H1 (cell line): Measurements from ENCODE around the gene ENTPD8. TPM values are rescaled to one million over a fixed set of nuclear protein-coding genes. Genes with fewer than 3 reads are reported as not detected.

Source experiments
- CTCF ChIA-PET: fragments of 300-600 bp; sonication (Branson Sonifier 250); formaldehyde crosslinking; loops from one replicate; lab custom pipeline; 2021; ENCODE audit not compliant: partially characterized antibody; lab: Charles Lee
- POLR2A ChIA-PET: fragments of 300-600 bp; sonication (Branson Sonifier 250); formaldehyde crosslinking; loops from one replicate; lab custom pipeline; 2021; ENCODE audit warnings: inconsistent platforms; ENCODE audit not compliant: partially characterized antibody; lab: Charles Lee
- DNase-seq, 2 experiments: peaks; one replicate each; pipeline versions ENCODE4 v3.0.0 to v3.0.0-alpha.2; 2010 to 2022; ENCODE audit warnings: low spot score in 2 of 2, low read depth in 1 of 2, mixed read lengths in 1 of 2
- FAIRE-seq: peaks from 2 replicates; lab custom pipeline; 2011; peaks lifted over from hg19 to GRCh38; lab: Jason Lieb, UNC
- H2AFZ ChIP-seq: 2 replicates; pipeline ENCODE4 v1.8.1; 2012; ENCODE audit warnings: low read length, inconsistent platforms
- H2AK5ac ChIP-seq: 2 replicates; pipeline ENCODE4 v1.6.1; 2013; ENCODE audit warnings: low read depth, low read length
- H2BK120ac ChIP-seq: replicated peaks from 2 replicates; pipeline ENCODE3; 2013; ENCODE audit warnings: low read depth, low read length, inconsistent platforms
- H2BK12ac ChIP-seq: 2 replicates; pipeline ENCODE4 v1.6.1; 2013; ENCODE audit warnings: low read depth, low read length
- H2BK15ac ChIP-seq: 2 replicates; pipeline ENCODE4 v1.6.1; 2013; ENCODE audit warnings: low read length
- H2BK20ac ChIP-seq: 2 replicates; pipeline ENCODE4 v1.6.1; 2013; ENCODE audit warnings: low read length
- H2BK5ac ChIP-seq: 2 replicates; pipeline ENCODE4 v1.6.1; 2013; ENCODE audit warnings: low read depth, low read length
- H3K14ac ChIP-seq: 2 replicates; pipeline ENCODE4 v1.6.1; 2013; ENCODE audit warnings: inconsistent platforms; ENCODE audit not compliant: insufficient read length
- H3K18ac ChIP-seq: 2 replicates; pipeline ENCODE4 v1.6.1; 2013; ENCODE audit warnings: low read length; ENCODE audit errors: extremely low read depth
- H3K23ac ChIP-seq: 2 replicates; pipeline ENCODE4 v1.6.1; 2013; ENCODE audit warnings: inconsistent platforms; ENCODE audit not compliant: insufficient read length
- H3K23me2 ChIP-seq: 2 replicates; pipeline ENCODE4 v1.6.1; 2013; ENCODE audit warnings: low read depth, low read length
- H3K27ac ChIP-seq: 2 replicates; pipeline ENCODE4 v1.6.1; 2011; ENCODE audit warnings: low read depth, low read length, inconsistent platforms
- H3K27me3 ChIP-seq, 4 experiments: replicated peaks in 1 of 4; 1 replicate in 1 of 4; 2 replicates in 3 of 4; pipeline versions ENCODE4 v1.6.1 to v1.8.1; 2011 to 2013; ENCODE audit warnings: low read length in 3 of 4, mild to moderate bottlenecking in 3 of 4, inconsistent platforms in 2 of 4, mixed read lengths in 2 of 4, moderate library complexity in 1 of 4; ENCODE audit not compliant: control insufficient read depth in 3 of 4, insufficient read depth in 3 of 4; ENCODE audit errors: extremely low read depth in 1 of 4
- H3K36me3 ChIP-seq, 4 experiments: 2 replicates each; pipeline versions ENCODE4 v1.6.1 to v1.8.1; 2011 to 2013; ENCODE audit warnings: mild to moderate bottlenecking in 4 of 4, low read length in 3 of 4, moderate library complexity in 2 of 4, control low read depth in 1 of 4, inconsistent platforms in 1 of 4; ENCODE audit not compliant: insufficient read depth in 4 of 4, control insufficient read depth in 2 of 4
- H3K4ac ChIP-seq: replicated peaks from 2 replicates; pipeline ENCODE3; 2013; ENCODE audit warnings: low read length, low read depth, mixed read lengths, inconsistent platforms; ENCODE audit not compliant: insufficient read length
- H3K4me1 ChIP-seq, 4 experiments: replicated peaks in 1 of 4; 1 replicate in 1 of 4; 2 replicates in 3 of 4; pipeline versions ENCODE4 v1.6.1 to v1.8.1; 2011 to 2013; ENCODE audit warnings: low read length in 3 of 4, inconsistent platforms in 2 of 4, mixed read lengths in 1 of 4; ENCODE audit not compliant: insufficient read depth in 4 of 4, control insufficient read depth in 3 of 4
- H3K4me2 ChIP-seq, 2 experiments: 2 replicates each; pipeline versions ENCODE4 v1.6.1 to v1.8.1; 2011 to 2013; ENCODE audit warnings: low read depth in 2 of 2, low read length in 2 of 2, control low read depth in 1 of 2, inconsistent platforms in 1 of 2, mild to moderate bottlenecking in 1 of 2; ENCODE audit not compliant: insufficient read depth in 1 of 2
- H3K4me3 ChIP-seq, 4 experiments: fragments of 200-600, 300-600 bp in 1 of 4; sonication (generic), shearing (Covaris generic), sonication (Bioruptor Twin) in 1 of 4; 2 replicates each; pipeline versions ENCODE4 v1.5.1 to v1.8.1; 2011 to 2016; ENCODE audit warnings: low read length in 4 of 4, low read depth in 3 of 4, control low read depth in 2 of 4, inconsistent platforms in 2 of 4, mild to moderate bottlenecking in 2 of 4, mixed read lengths in 1 of 4, moderate library complexity in 1 of 4; ENCODE audit not compliant: insufficient read depth in 2 of 4; ENCODE audit errors: extremely low read depth in 1 of 4
- H3K56ac ChIP-seq: replicated peaks from 2 replicates; pipeline ENCODE3; 2013; ENCODE audit warnings: low read depth, mild to moderate bottlenecking, mixed read lengths, low read length, inconsistent platforms; ENCODE audit not compliant: insufficient read length
- H3K79me1 ChIP-seq: 2 replicates; pipeline ENCODE4 v1.6.1; 2013; ENCODE audit warnings: low read depth, low read length, control low read depth
- H3K79me2 ChIP-seq, 2 experiments: 2 replicates each; pipeline versions ENCODE4 v1.6.1 to v1.8.1; 2012 to 2013; ENCODE audit warnings: low read length in 2 of 2, mild to moderate bottlenecking in 2 of 2, inconsistent platforms in 1 of 2; ENCODE audit not compliant: insufficient read depth in 2 of 2, control insufficient read depth in 1 of 2
- H3K9ac ChIP-seq, 4 experiments: replicated peaks in 1 of 4; 1 replicate in 1 of 4; 2 replicates in 3 of 4; pipeline versions ENCODE4 v1.6.1 to v1.8.1; 2011 to 2013; ENCODE audit warnings: low read depth in 3 of 4, low read length in 3 of 4, control low read depth in 2 of 4, mild to moderate bottlenecking in 2 of 4, moderate library complexity in 2 of 4, inconsistent platforms in 1 of 4; ENCODE audit errors: extremely low read depth in 1 of 4
- H3K9me3 ChIP-seq, 2 experiments: 2 replicates each; pipeline versions ENCODE4 v1.6.1 to v1.8.1; 2012 to 2013; ENCODE audit warnings: mild to moderate bottlenecking in 2 of 2, moderate library complexity in 2 of 2, control low read depth in 1 of 2, inconsistent platforms in 1 of 2, low read depth in 1 of 2, low read length in 1 of 2, mixed read lengths in 1 of 2; ENCODE audit not compliant: insufficient read depth in 2 of 2
- H4K20me1 ChIP-seq, 2 experiments: replicated peaks in 1 of 2; 2 replicates each; pipeline versions ENCODE3 to v1.8.1; 2011 to 2013; ENCODE audit warnings: inconsistent platforms in 2 of 2, low read length in 2 of 2, mild to moderate bottlenecking in 1 of 2; ENCODE audit not compliant: insufficient read depth in 2 of 2, control insufficient read depth in 1 of 2
- H4K5ac ChIP-seq: 2 replicates; pipeline ENCODE4 v1.6.1; 2013; ENCODE audit warnings: low read length, low read depth, mixed read lengths, inconsistent platforms; ENCODE audit not compliant: insufficient read length
- H4K8ac ChIP-seq: 2 replicates; pipeline ENCODE4 v1.8.0; 2013; ENCODE audit warnings: mild to moderate bottlenecking, moderate library complexity, low read length, inconsistent platforms; ENCODE audit not compliant: insufficient read depth; ENCODE audit errors: extremely low read depth
- H4K91ac ChIP-seq: replicated peaks from 2 replicates; pipeline ENCODE3; 2013; ENCODE audit warnings: low read length, mixed read lengths, inconsistent platforms; ENCODE audit not compliant: insufficient read length
- HDAC2 ChIP-seq, 2 experiments: fragments of 300-600 bp in 1 of 2; sonication (generic) in 1 of 2; IDR thresholded peaks; 2 replicates each; pipeline ENCODE4 v1.6.1; 2011 to 2012; ENCODE audit warnings: low read depth in 2 of 2, low read length in 2 of 2, mild to moderate bottlenecking in 2 of 2, moderate library complexity in 2 of 2, borderline replicate concordance in 1 of 2, inconsistent platforms in 1 of 2
- HDAC6 ChIP-seq: IDR thresholded peaks from one replicate; pipeline ENCODE4 v1.7.1; 2012; ENCODE audit warnings: low read depth, mild to moderate bottlenecking, inconsistent platforms, low read length, moderate library complexity
- KDM1A ChIP-seq: fragments of 200-600, 300-600 bp; sonication (generic); IDR thresholded peaks from 2 replicates; pipeline ENCODE4 v1.7.1; 2016; ENCODE audit warnings: mild to moderate bottlenecking, low read length, borderline replicate concordance
- NRF1 ChIP-seq: IDR thresholded peaks from 2 replicates; pipeline ENCODE4 v1.6.1; 2011; ENCODE audit warnings: mild to moderate bottlenecking, low read depth, low read length, improper control_type of control experiment
- PHF8 ChIP-seq: fragments of 200-600 bp; sonication (generic); conservative IDR thresholded peaks from 2 replicates; pipeline ENCODE4 v1.7.1; 2012; ENCODE audit warnings: low read depth, mild to moderate bottlenecking, inconsistent platforms, low read length, moderate library complexity
- RBBP5 ChIP-seq: IDR thresholded peaks from 2 replicates; pipeline ENCODE4 v1.7.1; 2012; ENCODE audit warnings: low read depth, mild to moderate bottlenecking, inconsistent platforms, low read length, moderate library complexity, borderline replicate concordance
- RFX5 ChIP-seq: IDR thresholded peaks from 2 replicates; pipeline ENCODE4 v1.6.1; 2011; ENCODE audit warnings: low read depth, low read length, improper control_type of control experiment, borderline replicate concordance
- RXRA ChIP-seq: IDR thresholded peaks from 2 replicates; pipeline ENCODE4 v1.6.1; 2011; ENCODE audit warnings: low read depth, mild to moderate bottlenecking, low read length, moderate library complexity; ENCODE audit not compliant: insufficient read depth
- SIN3A ChIP-seq, 2 experiments: IDR thresholded peaks in 1 of 2; conservative IDR thresholded peaks in 1 of 2; 2 replicates each; pipeline ENCODE4 v1.6.1; 2011 to 2012; ENCODE audit warnings: low read length in 2 of 2, improper control_type of control experiment in 1 of 2, low read depth in 1 of 2, mild to moderate bottlenecking in 1 of 2
- TAF1 ChIP-seq: IDR thresholded peaks from 2 replicates; pipeline ENCODE4 v1.6.1; 2011; ENCODE audit warnings: mild to moderate bottlenecking, low read depth, low read length
- TBP ChIP-seq: IDR thresholded peaks from 2 replicates; pipeline ENCODE4 v1.6.1; 2011; ENCODE audit warnings: low read depth, low read length, improper control_type of control experiment
- WGBS, 2 experiments: shearing (Covaris generic) in 1 of 2; methylation state at CpG; one replicate each; pipeline versions ENCODE4 v1.1.6 to v1.1.7; 2013 to 2015; ENCODE audit warnings: low lambda C conversion rate in 2 of 2, mixed read lengths in 2 of 2, inconsistent platforms in 1 of 2, low coverage in 1 of 2, missing lambda C conversion rate in 1 of 2; ENCODE audit not compliant: insufficient replicate concordance in 2 of 2, insufficient coverage in 1 of 2, insufficient read length in 1 of 2; ENCODE audit errors: extremely low coverage in 1 of 2, missing lambda C conversion rate in 1 of 2; 5-methylcytosine and 5-hydroxymethylcytosine counted together
- polyA plus RNA-seq, 7 experiments: library from polyadenylated mRNA; depleted of rRNA in 3 of 7; stranded (reverse) in 5 of 7; unstranded in 2 of 7; fragments of >200 nt in 5 of 7; fragments of 200-250 nt in 2 of 7; gene quantifications; 1 replicate in 5 of 7; 2 replicates in 1 of 7; 4 replicates in 1 of 7; pipeline versions ENCODE4 v1.2.1 to v1.2.3, GENCODE V29; 2011 to 2013; ENCODE audit warnings: missing spikeins in 2 of 7, mixed read lengths in 2 of 7
- total RNA-seq: library from RNA; stranded (reverse); fragmentation: NEBNext Ultra II Directional; extraction: Animal tissue kit (Norgen Biotek cat#: 25700); gene quantifications from 2 replicates; pipeline ENCODE4 v1.2.1, GENCODE V29; 2021

Gene ENTPD8
- total and polyA plus RNA-seq, 2 of the 8 experiments (the other 6 are each of a cell fraction or from before 2014, with no cell fraction given): 0.48 to 0.51 TPM

DNA sequence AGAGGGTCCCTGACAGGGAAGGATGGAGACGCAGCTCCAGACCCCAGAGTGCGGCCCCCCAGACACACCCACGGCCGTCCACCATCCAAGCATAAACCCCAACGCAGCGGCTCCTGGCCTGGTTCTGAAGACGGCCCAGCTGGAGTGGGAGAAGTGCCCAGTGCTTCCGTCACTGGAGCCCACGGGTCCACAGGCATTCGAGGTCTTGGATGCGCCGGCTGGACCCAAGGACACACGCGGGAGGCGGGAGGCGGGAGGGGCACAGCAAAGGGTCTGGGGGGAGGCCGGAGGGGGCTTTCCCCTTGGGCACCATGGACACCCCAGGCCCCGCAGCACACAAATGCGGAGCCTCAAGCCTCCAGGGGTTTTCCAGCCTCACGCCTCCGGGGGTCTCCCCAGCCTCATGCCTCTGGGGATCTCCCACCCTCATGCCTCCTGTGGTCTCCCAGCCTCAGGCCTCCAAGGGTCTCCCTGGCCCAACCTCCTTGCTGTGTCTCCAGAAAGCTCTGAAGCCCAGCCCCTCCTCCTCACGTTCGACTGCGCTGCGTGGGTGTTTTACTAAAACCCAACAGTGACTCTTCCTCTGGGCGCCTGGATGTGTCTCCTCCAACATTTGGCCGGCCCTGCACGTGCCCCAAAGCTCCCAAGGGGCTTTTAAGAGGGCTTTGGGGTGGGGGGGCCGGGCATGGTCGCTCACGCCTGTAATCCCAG lies 33.4 kb downstream of the ENTPD8 start:
- Histone ChIP-seq H3K4me3 (peak overlapping the region in 1 of 4 experiments; percentile 56; a peak in 3 of 8 replicates), H3K14ac (no peak overlapping the region), H3K79me1 (peaks cover 6% of the 10 kb centered on the region; the same call in 1 of the 2 replicates), H3K4me2 (peak overlapping the region; percentile 50 to 64; a peak in 3 of 4 replicates), H2BK20ac (no peak overlapping the region), H3K23me2 (peaks cover 6% of the 10 kb centered on the region; the same call in 1 of the 2 replicates), H2BK12ac (no peak overlapping the region), H3K56ac (no peak overlapping the region), H3K4ac (no peak overlapping the region), H3K23ac (no peak overlapping the region), H3K9ac (no peak overlapping the region), H4K91ac (no peak overlapping the region), H4K8ac (peak overlapping the region; percentile 68; the same call in 1 of the 2 replicates), H2AK5ac (no peak overlapping the region), H2BK5ac (no peak overlapping the region), H3K4me1 (peaks cover 0 to 8% (median 2%) of the 10 kb centered on the region in 4 experiments; a peak in 6 of 7 replicates), H3K18ac (no peak overlapping the region), H2BK15ac (no peak overlapping the region), H3K27ac (no peak overlapping the region), H3K79me2 (no peaks in the 10 kb centered on the region), H3K27me3 (peaks cover 0 to 3% (median under 1%) of the 10 kb centered on the region in 4 experiments; a peak in 2 of 7 replicates), H3K36me3 (no peaks in the 10 kb centered on the region), H2AFZ (no peak overlapping the region), H4K5ac (no peak overlapping the region), H2BK120ac (no peak overlapping the region), H4K20me1 (peaks cover 3 to 4% of the 10 kb centered on the region in 2 experiments), H3K9me3 (no peaks in the 10 kb centered on the region)
- ChIA-PET CTCF (interaction anchor here (0.6 to 1.7 kb wide), 8 partner anchors 9 to 111 kb away, joined by 3 to 5 read pairs (median 4); partner anchors contain the start of genes EXD3, NOXA1 and NRARP), POLR2A (interaction anchor here (1.0 to 1.7 kb wide), 2 partner anchors 18 to 91 kb away, joined by 3 to 5 read pairs; no protein-coding TSS in a partner anchor)
- FAIRE-seq (no peak), DNase-seq (no peak)
- 73% methylated on average over 27 of the region's 31 CpGs; no CpG with 5 or more reads in 1 of the 2 experiments for WGBS, 2 experiments
- TF ChIP-seq RFX5 (no peak), PHF8 (no peak), RBBP5 (no peak), HDAC2 (IDR thresholded peaks at IDR 0.05; ENCODE audit: borderline replicate concordance in 1 of 2, low read depth in 2 of 2, low read length in 2 of 2) (no peak), SIN3A (conservative IDR thresholded peaks at IDR 0.05 in 1 of 2, IDR thresholded peaks at IDR 0.05 in 1 of 2; ENCODE audit: low read depth in 1 of 2, low read length in 2 of 2) (no peak), HDAC6 (no peak), TBP (no peak), KDM1A (no peak), NRF1 (no peak), RXRA (no peak), TAF1 (no peak)
